Fibroblast of mammary gland (primary cell): ENCODE data around the gene NCKAP1.
A peak's percentile ranks its signal among the peaks of the same experiment; 100 is the strongest.

ENCODE experiments used
- DNase-seq: peaks from one replicate; pipeline ENCODE4 v3.0.0-alpha.2; 2010; ENCODE audit warnings: low read depth
- H3K4me3 ChIP-seq: 2 replicates; pipeline ENCODE4 v1.5.1; 2011; ENCODE audit warnings: low read depth, mild to moderate bottlenecking, low read length, moderate library complexity; ENCODE audit not compliant: control insufficient read depth
- TF ChIP-seq, protein P1 (sequence below): conservative IDR thresholded peaks from 2 replicates; pipeline ENCODE4 v1.5.1; 2011; ENCODE audit warnings: low read depth, low read length, inconsistent platforms; ENCODE audit not compliant: control insufficient read depth, insufficient read depth

The NCKAP1 gene

DNA sequence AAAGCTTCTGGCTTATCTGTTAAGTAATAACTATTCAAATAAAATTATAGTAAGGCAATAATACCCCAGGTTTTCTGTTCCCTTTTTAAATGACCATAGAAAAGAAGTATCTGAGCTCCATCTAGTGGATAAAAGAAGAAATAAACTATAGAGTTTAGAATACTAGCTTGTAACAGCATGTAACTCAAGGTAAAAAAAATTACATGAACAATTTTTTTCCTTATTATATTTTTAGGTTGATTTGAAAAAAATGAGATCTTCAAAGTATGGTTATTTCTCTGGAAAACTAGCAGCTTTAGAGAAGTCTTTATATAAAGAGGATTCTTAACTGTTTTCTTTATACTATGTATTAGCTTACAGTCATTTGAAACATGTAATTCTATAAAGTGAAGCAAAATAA, 58.1 kb downstream of the NCKAP1 start:
- peak; percentile 54 for DNase-seq
- TF ChIP-seq, protein P1, sequence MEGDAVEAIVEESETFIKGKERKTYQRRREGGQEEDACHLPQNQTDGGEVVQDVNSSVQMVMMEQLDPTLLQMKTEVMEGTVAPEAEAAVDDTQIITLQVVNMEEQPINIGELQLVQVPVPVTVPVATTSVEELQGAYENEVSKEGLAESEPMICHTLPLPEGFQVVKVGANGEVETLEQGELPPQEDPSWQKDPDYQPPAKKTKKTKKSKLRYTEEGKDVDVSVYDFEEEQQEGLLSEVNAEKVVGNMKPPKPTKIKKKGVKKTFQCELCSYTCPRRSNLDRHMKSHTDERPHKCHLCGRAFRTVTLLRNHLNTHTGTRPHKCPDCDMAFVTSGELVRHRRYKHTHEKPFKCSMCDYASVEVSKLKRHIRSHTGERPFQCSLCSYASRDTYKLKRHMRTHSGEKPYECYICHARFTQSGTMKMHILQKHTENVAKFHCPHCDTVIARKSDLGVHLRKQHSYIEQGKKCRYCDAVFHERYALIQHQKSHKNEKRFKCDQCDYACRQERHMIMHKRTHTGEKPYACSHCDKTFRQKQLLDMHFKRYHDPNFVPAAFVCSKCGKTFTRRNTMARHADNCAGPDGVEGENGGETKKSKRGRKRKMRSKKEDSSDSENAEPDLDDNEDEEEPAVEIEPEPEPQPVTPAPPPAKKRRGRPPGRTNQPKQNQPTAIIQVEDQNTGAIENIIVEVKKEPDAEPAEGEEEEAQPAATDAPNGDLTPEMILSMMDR = peak; percentile 52
- no peak overlapping the region for H3K4me3 ChIP-seq

DNA sequence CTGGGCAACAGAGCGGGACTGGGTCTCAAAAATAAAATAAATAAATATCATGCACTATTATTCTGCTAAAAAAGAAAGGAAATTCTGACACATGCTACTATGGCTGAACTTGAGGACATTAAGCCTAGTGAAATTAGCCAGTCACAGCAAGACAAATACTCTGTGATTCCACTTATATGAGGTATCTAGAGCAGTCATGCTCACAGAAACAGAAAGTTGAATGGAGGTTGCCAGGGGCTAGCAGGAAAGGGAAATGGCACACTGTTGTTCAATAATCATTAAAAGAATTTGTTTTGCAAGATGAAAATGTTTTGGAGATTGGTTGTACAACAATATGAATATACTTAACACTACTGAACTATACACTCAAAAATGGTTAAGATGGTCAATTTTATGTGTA, 60.8 kb downstream of the NCKAP1 start:
- TF ChIP-seq, protein P1 = no peak
- no peak overlapping the region for H3K4me3 ChIP-seq
- no peak for DNase-seq

DNA sequence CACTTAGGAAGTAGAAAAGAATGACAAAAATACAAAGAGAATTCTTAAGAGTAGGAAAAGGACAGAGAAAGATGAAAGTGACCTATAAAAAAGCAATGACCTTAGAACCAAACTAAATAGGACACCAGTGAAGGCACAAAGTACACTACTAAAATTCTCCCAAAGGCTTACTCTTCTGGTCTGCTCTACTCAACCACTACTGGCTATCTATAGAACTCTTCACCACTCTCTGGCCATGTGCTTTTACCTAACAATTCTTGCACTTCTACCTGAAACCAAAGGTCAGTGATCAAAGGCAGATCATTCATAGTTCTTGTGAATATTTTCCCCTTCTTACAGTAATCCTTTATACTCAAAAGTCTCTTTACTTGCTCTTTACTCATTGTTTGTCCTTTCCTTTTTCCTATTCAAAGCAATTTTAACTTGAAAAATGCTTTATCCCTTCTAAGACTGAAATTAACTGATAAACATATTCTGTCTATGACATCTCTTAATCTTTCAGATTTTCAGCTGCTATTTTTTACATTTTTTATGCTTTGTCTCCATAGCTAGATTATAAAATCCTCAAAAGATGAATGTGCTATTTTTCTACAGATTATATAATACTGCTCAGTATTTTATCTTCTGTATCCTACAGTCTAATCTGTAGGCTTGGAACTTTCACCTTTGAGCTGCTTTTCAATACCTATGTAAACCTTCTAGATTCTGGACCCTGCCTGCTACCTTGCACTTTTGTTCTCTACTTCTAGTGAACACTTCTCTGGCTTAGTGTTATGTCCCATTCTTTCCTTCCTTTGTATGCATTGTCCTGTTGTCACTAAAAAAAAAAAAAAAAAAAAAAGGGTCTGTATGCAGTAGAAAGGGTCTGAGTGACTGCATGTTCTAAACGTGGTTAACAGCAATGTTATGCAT, 64.6 kb downstream of the NCKAP1 start:
- DNase-seq = no peak
- no peak overlapping the region for H3K4me3 ChIP-seq
- TF ChIP-seq, protein P1 = no peak

DNA sequence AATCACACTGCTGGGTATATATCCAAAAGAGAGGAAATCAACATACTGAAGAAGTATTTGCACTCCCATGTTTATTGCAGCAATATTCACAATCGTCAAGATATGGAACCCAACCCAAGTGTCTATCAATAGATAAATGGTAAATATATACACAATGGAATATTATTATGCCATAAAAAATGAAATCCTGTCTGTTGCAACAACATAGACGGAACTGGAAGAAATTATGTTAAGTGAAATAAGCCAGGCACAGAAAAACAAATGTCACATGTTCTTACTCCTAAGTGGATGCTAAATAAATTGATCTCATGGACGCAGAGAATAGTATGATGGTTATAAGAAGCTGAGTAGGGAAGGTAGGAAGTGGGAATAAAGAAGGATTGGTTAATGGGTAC, 65.7 kb downstream of the NCKAP1 start:
- no peak for DNase-seq
- H3K4me3 ChIP-seq = no peak overlapping the region
- TF ChIP-seq, protein P1 = no peak

DNA sequence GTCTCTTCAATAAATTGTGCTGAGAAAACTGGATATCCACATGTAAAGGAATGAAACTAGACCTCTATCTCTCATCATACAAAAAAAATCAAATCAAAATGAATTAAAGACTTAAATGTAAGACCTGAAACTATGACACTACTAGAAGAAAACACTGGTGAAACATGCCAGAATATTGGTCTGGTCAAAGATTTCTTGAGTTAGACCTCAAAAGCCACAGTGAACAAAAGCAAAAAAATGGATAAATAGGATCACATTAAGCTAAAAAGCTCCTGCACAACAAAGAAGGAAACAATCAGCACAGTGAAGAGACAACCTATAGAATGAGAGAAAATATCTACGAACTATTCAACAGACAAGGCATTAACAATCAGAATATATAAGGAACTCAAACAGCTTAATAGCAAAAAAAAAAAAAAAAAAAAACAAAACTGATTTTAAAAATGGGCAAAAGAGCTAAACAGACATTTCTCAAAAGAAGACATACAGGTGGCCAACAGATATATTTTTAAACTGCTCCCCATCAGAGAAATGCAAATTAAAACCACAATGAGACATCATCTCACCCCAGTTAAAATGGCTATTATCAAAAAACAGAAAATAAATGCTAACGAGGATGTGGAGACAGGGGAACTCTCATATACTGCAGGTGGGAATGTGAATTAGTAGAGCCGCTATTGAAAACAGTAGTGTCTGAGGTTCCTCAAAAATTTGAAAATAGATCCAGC, 66.3 kb downstream of the NCKAP1 start:
- TF ChIP-seq, protein P1 = no peak

DNA sequence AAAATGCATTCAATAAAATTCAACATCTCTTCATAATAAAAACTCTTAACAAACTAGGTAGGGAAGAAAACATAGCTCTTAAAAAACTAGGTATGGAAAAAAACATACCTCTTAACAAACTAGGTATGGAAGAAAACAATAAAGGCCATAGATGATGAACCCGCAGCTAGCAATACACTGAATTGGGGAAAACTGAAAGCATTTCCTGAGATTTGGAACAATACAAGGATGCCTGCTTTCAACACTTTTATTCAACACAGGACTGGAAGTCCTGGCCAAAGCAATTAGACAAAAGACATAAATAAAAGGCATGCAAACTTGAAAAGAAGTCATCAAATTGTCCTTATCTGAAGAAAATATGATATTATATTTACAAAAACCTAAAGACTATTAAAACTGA, 67.8 kb downstream of the NCKAP1 start:
- no peak for DNase-seq
- TF ChIP-seq, protein P1 = no peak
- H3K4me3 ChIP-seq = no peak overlapping the region

More for the DNA sequence above, 66.3 kb downstream of the NCKAP1 start:
- H3K4me3 ChIP-seq = no peak overlapping the region
- no peak for DNase-seq
